ENCODE results near the gene ORC3.
A peak's percentile ranks its signal among the peaks of the same experiment; 100 is the strongest.

- TF ChIP-seq CTCF (optimal IDR thresholded peaks at IDR 0.05 in 1 of 3, IDR thresholded peaks at IDR 0.05 in 1 of 3, conservative IDR thresholded peaks at IDR 0.05 in 1 of 3; ENCODE audit: extremely low read depth in 1 of 3, insufficient read depth in 2 of 3, low read length in 3 of 3) (peak in 1 of 3 experiments; percentile 21), EZH2 (IDR thresholded peaks at IDR 0.05; ENCODE audit: low read length) (no peak)
Measured at GRCh38 chr6:87700397-87701343, 110.7 kb downstream of the ORC3 start.

All from keratinocyte (primary cell).